Measurements from ENCODE around the gene NTSR1. TPM values are rescaled to one million over a fixed set of nuclear protein-coding genes. Genes with fewer than 3 reads are reported as not detected.

NTSR1 gene
- polyA plus RNA-seq, 1 experiment, result 0.09 TPM

GRCh38 chr20:62741191-62741691, 32.6 kb downstream of the NTSR1 start:
- no peaks in the 10 kb centered on the region for H3K27me3 ChIP-seq (ENCODE audit: control insufficient read depth, insufficient read depth, low read length)
- DNase-seq (ENCODE audit: low read depth, low spot score), result no peak
- ChIA-PET POLR2A (interaction anchor here (1.2 kb wide), 1 partner anchor 51 kb away, joined by 3 read pairs; no protein-coding TSS in a partner anchor), CTCF (interaction anchor here (0.6 kb wide), 1 partner anchor 366 kb away, joined by 3 read pairs; no protein-coding TSS in a partner anchor)
- TF ChIP-seq CTCF (IDR thresholded peaks at IDR 0.05; ENCODE audit: low read depth, low read length), result no peak
- H3K27ac ChIP-seq (ENCODE audit: low read depth, low read length), result peak overlapping the region; percentile 77
- H3K4me3 ChIP-seq (ENCODE audit: low read depth, low read length), result no peak overlapping the region
- H3K9me3 ChIP-seq (ENCODE audit: control insufficient read depth, insufficient read depth, low read length), result no peaks in the 10 kb centered on the region; the same call in 1 of the 2 replicates

GRCh38 chr20:62741701-62742491, 33.3 kb downstream of the NTSR1 start:
- Histone ChIP-seq H3K27me3 (ENCODE audit: control insufficient read depth, insufficient read depth, low read length) (peaks cover 4% of the 10 kb centered on the region), H3K9me3 (ENCODE audit: control insufficient read depth, insufficient read depth, low read length) (no peaks in the 10 kb centered on the region; the same call in 1 of the 2 replicates), H3K4me3 (ENCODE audit: low read depth, low read length) (no peak overlapping the region), H3K27ac (ENCODE audit: low read depth, low read length) (no peak overlapping the region)
- TF ChIP-seq CTCF (IDR thresholded peaks at IDR 0.05; ENCODE audit: low read depth, low read length), result no peak
- ChIA-PET CTCF (interaction anchor here (0.6 kb wide), 1 partner anchor 367 kb away, joined by 3 read pairs; no protein-coding TSS in a partner anchor), POLR2A (interaction anchor here (1.2 kb wide), 1 partner anchor 50 kb away, joined by 3 read pairs; no protein-coding TSS in a partner anchor)
- DNase-seq (ENCODE audit: low read depth, low spot score), result no peak

GRCh38 chr20:62742550-62742949, 33.9 kb downstream of the NTSR1 start:
- POLR2A ChIA-PET, result no interaction called here
- no peak overlapping the region for H3K27ac ChIP-seq (ENCODE audit: low read depth, low read length)
- CTCF ChIA-PET, result no interaction called here
- H3K9me3 ChIP-seq (ENCODE audit: control insufficient read depth, insufficient read depth, low read length), result no peaks in the 10 kb centered on the region; the same call in 1 of the 2 replicates
- H3K4me3 ChIP-seq (ENCODE audit: low read depth, low read length), result no peak overlapping the region
- peaks cover 4% of the 10 kb centered on the region for H3K27me3 ChIP-seq (ENCODE audit: control insufficient read depth, insufficient read depth, low read length)
- no peak for TF ChIP-seq CTCF (IDR thresholded peaks at IDR 0.05; ENCODE audit: low read depth, low read length)
- DNase-seq (ENCODE audit: low read depth, low spot score), result no peak

- H3K27ac ChIP-seq (ENCODE audit: low read depth, low read length), result no peak overlapping the region
- no peak for TF ChIP-seq CTCF (IDR thresholded peaks at IDR 0.05; ENCODE audit: low read depth, low read length)
- H3K9me3 ChIP-seq (ENCODE audit: control insufficient read depth, insufficient read depth, low read length), result no peaks in the 10 kb centered on the region; the same call in 1 of the 2 replicates
- H3K27me3 ChIP-seq (ENCODE audit: control insufficient read depth, insufficient read depth, low read length), result peaks cover 4% of the 10 kb centered on the region
- ChIA-PET CTCF (no interaction called here), POLR2A (no interaction called here)
- no peak overlapping the region for H3K4me3 ChIP-seq (ENCODE audit: low read depth, low read length)
- no peak for DNase-seq (ENCODE audit: low read depth, low spot score)
Measured at GRCh38 chr20:62742979-62743776, 34.5 kb downstream of the NTSR1 start.

Data from AG04450 (cell line).